ENCODE measurements around the gene CLCA2. TPM values are rescaled to one million over a fixed set of nuclear protein-coding genes. Genes with fewer than 3 reads are reported as not detected.
A peak's percentile ranks its signal among the peaks of the same experiment; 100 is the strongest.

Gene CLCA2
- total RNA-seq, 1 donor = 0.43 TPM

GRCh38 chr1:86396498-86396890 is 27.5 kb upstream of the CLCA2 start:
- no peak for DNase-seq (ENCODE audit: low read depth)
- peak overlapping the region; percentile 95 for H3K4me3 ChIP-seq (ENCODE audit: low read depth, low read length)
- TF ChIP-seq CTCF (IDR thresholded peaks at IDR 0.05; ENCODE audit: insufficient read depth, low read depth, low read length) = no peak

- no peak for DNase-seq (ENCODE audit: low read depth)
Measured at GRCh38 chr1:86409416-86410021, 14.5 kb upstream of the CLCA2 start.

GRCh38 chr1:86410879-86411278 is 13.1 kb upstream of the CLCA2 start:
- no peak for TF ChIP-seq CTCF (IDR thresholded peaks at IDR 0.05; ENCODE audit: insufficient read depth, low read depth, low read length)
- no peak overlapping the region for H3K4me3 ChIP-seq (ENCODE audit: low read depth, low read length)
- DNase-seq (ENCODE audit: low read depth) = no peak

More at GRCh38 chr1:86409416-86410021, 14.5 kb upstream of the CLCA2 start:
- H3K4me3 ChIP-seq (ENCODE audit: low read depth, low read length) = no peak overlapping the region
- no peak for TF ChIP-seq CTCF (IDR thresholded peaks at IDR 0.05; ENCODE audit: insufficient read depth, low read depth, low read length)

- H3K4me3 ChIP-seq (ENCODE audit: low read depth, low read length) = no peak overlapping the region
- DNase-seq (ENCODE audit: low read depth) = no peak
- no peak for TF ChIP-seq CTCF (IDR thresholded peaks at IDR 0.05; ENCODE audit: insufficient read depth, low read depth, low read length)
Measured at GRCh38 chr1:86416343-86416742, 7.6 kb upstream of the CLCA2 start.

GRCh38 chr1:86419277-86419903 is 4.6 kb upstream of the CLCA2 start:
- TF ChIP-seq CTCF (IDR thresholded peaks at IDR 0.05; ENCODE audit: insufficient read depth, low read depth, low read length) = peak; percentile 67
- DNase-seq (ENCODE audit: low read depth) = peak; percentile 38

GRCh38 chr1:86421601-86422280 is 2.2 kb upstream of the CLCA2 start:
- no peak overlapping the region for H3K4me3 ChIP-seq (ENCODE audit: low read depth, low read length)
- TF ChIP-seq CTCF (IDR thresholded peaks at IDR 0.05; ENCODE audit: insufficient read depth, low read depth, low read length) = no peak
- no peak for DNase-seq (ENCODE audit: low read depth)

More at GRCh38 chr1:86419277-86419903, 4.6 kb upstream of the CLCA2 start:
- no peak overlapping the region for H3K4me3 ChIP-seq (ENCODE audit: low read depth, low read length)
